ENCODE data around the gene FNBP1L.

- TF ChIP-seq EZH2 (IDR thresholded peaks at IDR 0.05; ENCODE audit: low read length) (no peak), CTCF (optimal IDR thresholded peaks at IDR 0.05 in 1 of 3, IDR thresholded peaks at IDR 0.05 in 1 of 3, conservative IDR thresholded peaks at IDR 0.05 in 1 of 3; ENCODE audit: extremely low read depth in 1 of 3, insufficient read depth in 2 of 3, low read length in 3 of 3) (no peak)
These were observed 40.3 kb downstream of the FNBP1L start for GRCh38 chr1:93488207-93488606.
